Activated B cell treated with CpG ODN at 0.5 μM for 24 hours (primary cell): ENCODE measurements around the gene EEFSEC. TPM values are rescaled to one million over a fixed set of nuclear protein-coding genes. Genes with fewer than 3 reads are reported as not detected.

Source experiments
- ATAC-seq: fragments of 200-7000 bp; cut with Tn5 transposase; one replicate; pipeline ENCODE4 v1.10.0; 2021; ENCODE audit warnings: low read depth, mild to moderate bottlenecking, moderate library complexity
- CTCF ChIA-PET: fragments of 350-600 bp; sonication (Branson Sonifier 250); formaldehyde crosslinking; loops from one replicate; lab custom pipeline; 2021; ENCODE audit warnings: antibody characterized with exemption; lab: Charles Lee
- POLR2A ChIA-PET: fragments of 350-600 bp; sonication (Branson Sonifier 250); formaldehyde crosslinking; loops from one replicate; lab custom pipeline; 2021; ENCODE audit warnings: antibody characterized with exemption; lab: Charles Lee
- DNase-seq: peaks from one replicate; pipeline ENCODE4 v3.0.0; 2022
- H3K27ac Mint-ChIP-seq: one replicate; pipeline ENCODE4 v1.8.0; 2020; ENCODE audit warnings: mixed read lengths
- H3K27me3 Mint-ChIP-seq: one replicate; pipeline ENCODE4 v1.8.0; 2021; ENCODE audit warnings: mixed read lengths
- H3K36me3 Mint-ChIP-seq: one replicate; pipeline ENCODE4 v1.8.0; 2021; ENCODE audit warnings: low read depth, mixed read lengths
- H3K4me1 Mint-ChIP-seq: one replicate; pipeline ENCODE4 v1.8.0; 2021; ENCODE audit warnings: mixed read lengths
- H3K4me3 Mint-ChIP-seq: one replicate; pipeline ENCODE4 v1.8.0; 2020; ENCODE audit warnings: mild to moderate bottlenecking, mixed read lengths
- H3K9me3 Mint-ChIP-seq: one replicate; pipeline ENCODE4 v1.8.0; 2020; ENCODE audit warnings: mixed read lengths
- intact Hi-C: fragments of 100-400 bp; cut with micrococcal nuclease; formaldehyde crosslinking; loops from one replicate; pipeline ENCODE4 v1.15.1; 2024
- total RNA-seq: library from RNA; stranded (reverse); gene quantifications from 2 replicates; pipeline ENCODE4 v1.2.3, GENCODE V29; 2022
- TF ChIP-seq, protein P1 (sequence below): fragments of 200-600 bp; IDR thresholded peaks from one replicate; pipeline ENCODE4 v1.8.0; 2022; ENCODE audit warnings: antibody characterized with exemption, mild to moderate bottlenecking

The EEFSEC gene
- total RNA-seq, 1 donor from 2014 or later = 20.0 TPM

DNA sequence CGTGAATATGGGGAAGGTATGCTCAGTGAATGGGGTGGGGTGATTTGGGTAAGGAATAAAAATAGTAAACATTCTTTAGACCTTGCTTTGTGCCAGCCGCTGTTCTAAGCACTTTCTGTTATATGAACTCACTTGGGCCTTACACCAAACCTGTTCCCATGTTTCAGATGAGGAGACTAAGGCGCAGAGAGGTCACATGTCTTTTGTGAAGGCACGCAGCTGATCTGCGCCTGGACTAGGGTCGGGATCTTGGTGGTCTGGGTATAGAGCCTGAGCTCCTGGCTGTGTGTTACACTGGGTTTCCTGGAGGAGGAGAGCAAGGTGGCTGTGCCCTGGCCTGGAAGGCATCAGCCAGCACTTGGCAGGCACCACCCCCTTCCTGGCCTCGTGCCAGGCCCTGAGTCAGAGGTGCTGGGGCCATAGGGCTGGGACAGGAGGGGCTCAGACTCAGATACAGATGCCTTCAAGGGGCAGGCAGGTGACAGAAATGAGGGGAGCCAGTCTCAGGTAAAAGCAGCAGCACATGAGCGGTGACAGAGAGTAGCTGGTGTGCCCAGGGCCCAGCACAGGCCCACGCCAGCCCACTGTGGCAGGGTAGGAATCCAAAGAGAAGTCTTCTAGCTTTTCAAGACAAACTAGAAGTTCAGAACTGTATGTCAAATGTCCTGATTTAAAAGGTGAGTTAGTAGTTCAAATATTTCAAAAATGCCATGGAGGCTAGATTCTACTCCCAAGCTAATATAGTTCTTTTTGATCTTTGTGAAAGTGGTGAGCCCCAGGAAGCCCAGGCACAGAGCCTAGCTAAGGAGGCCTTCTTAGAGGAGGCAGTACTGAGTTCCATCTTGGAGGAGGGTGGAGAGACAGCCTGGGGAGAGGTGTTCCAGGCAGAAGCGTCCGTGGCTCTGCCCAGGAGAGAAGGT lies 230.3 kb downstream of the EEFSEC start:
- H3K27ac Mint-ChIP-seq = no peak overlapping the region
- no peaks in the 10 kb centered on the region for H3K27me3 Mint-ChIP-seq
- ATAC-seq (no peak), DNase-seq (no peak)
- ChIA-PET CTCF (no interaction called here), POLR2A (no interaction called here)
- no peak overlapping the region for H3K4me3 Mint-ChIP-seq
- TF ChIP-seq, protein P1, sequence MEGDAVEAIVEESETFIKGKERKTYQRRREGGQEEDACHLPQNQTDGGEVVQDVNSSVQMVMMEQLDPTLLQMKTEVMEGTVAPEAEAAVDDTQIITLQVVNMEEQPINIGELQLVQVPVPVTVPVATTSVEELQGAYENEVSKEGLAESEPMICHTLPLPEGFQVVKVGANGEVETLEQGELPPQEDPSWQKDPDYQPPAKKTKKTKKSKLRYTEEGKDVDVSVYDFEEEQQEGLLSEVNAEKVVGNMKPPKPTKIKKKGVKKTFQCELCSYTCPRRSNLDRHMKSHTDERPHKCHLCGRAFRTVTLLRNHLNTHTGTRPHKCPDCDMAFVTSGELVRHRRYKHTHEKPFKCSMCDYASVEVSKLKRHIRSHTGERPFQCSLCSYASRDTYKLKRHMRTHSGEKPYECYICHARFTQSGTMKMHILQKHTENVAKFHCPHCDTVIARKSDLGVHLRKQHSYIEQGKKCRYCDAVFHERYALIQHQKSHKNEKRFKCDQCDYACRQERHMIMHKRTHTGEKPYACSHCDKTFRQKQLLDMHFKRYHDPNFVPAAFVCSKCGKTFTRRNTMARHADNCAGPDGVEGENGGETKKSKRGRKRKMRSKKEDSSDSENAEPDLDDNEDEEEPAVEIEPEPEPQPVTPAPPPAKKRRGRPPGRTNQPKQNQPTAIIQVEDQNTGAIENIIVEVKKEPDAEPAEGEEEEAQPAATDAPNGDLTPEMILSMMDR = no peak
- intact Hi-C loops = no loop called here
- peaks cover 6% of the 10 kb centered on the region for H3K36me3 Mint-ChIP-seq
- H3K9me3 Mint-ChIP-seq = no peaks in the 10 kb centered on the region
- H3K4me1 Mint-ChIP-seq = no peaks in the 10 kb centered on the region

DNA sequence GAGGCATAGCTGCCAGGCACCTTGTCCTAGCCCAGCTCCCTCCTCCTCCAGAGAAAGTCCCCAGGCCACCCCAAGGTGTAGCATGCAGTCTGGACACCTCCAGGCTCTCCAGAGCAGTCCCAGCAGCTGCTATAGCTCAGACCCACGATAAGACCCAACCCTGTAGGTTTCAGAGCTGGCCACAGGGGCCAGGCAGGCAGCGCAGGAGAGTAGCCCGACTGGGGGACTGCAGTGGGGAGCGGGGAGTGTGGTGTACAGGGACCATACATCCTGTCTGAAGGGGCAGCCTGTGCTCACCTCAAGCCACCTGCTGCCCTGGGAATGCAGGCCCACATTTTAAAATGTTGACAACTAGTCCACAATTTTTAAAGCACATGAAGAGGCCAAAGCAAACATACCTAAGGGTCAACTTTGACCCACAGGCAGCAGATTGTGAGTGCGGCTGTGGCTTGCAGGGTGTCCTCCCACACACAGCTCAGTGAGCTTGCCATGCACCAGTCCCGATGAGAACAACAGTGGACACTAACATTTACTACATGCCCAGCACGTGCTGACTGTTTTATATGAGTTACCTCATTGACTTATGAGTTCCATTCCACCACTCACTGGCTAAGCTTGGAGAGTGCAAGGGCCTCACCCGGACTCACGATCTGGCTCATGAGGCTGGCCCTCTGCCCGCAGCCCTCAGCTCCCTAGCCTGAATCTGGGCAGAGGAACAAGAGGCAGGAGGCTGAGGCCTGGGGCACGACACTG lies 232.0 kb downstream of the EEFSEC start:
- no peaks in the 10 kb centered on the region for H3K27me3 Mint-ChIP-seq
- peaks cover 9% of the 10 kb centered on the region for H3K36me3 Mint-ChIP-seq
- ATAC-seq (no peak), DNase-seq (no peak)
- intact Hi-C loops = no loop called here
- TF ChIP-seq, protein P1 = no peak
- no peak overlapping the region for H3K4me3 Mint-ChIP-seq
- ChIA-PET POLR2A (no interaction called here), CTCF (no interaction called here)
- no peaks in the 10 kb centered on the region for H3K4me1 Mint-ChIP-seq
- no peaks in the 10 kb centered on the region for H3K9me3 Mint-ChIP-seq
- no peak overlapping the region for H3K27ac Mint-ChIP-seq

DNA sequence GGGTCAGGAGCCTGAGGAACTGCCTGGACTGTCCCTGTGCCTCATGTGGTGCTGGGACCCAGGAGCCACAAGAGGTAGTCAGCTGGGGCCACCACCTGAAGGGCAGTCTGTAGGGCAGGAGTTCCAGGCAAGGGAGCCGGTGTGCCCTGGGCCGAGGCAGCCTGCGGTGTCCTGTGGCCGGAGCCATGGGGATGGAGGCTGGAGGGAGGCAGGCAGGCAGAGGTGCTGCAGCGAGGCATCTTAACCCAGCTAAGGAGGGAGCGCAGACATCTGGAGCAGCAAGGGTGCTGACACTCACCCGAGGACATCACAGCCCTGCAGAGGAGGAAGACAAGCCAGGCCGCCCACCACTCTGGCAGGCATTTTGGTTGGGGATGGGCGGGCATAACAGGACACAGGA lies 235.7 kb downstream of the EEFSEC start:
- ATAC-seq = no peak
- H3K27ac Mint-ChIP-seq = no peak overlapping the region
- peaks cover 7% of the 10 kb centered on the region for H3K36me3 Mint-ChIP-seq
- POLR2A ChIA-PET = no interaction called here
- H3K9me3 Mint-ChIP-seq = no peaks in the 10 kb centered on the region
- intact Hi-C loops = no loop called here
- H3K27me3 Mint-ChIP-seq = no peaks in the 10 kb centered on the region
- TF ChIP-seq, protein P1 = no peak
- H3K4me3 Mint-ChIP-seq = no peak overlapping the region
- no peak for DNase-seq
- CTCF ChIA-PET = no interaction called here
- H3K4me1 Mint-ChIP-seq = no peaks in the 10 kb centered on the region

DNA sequence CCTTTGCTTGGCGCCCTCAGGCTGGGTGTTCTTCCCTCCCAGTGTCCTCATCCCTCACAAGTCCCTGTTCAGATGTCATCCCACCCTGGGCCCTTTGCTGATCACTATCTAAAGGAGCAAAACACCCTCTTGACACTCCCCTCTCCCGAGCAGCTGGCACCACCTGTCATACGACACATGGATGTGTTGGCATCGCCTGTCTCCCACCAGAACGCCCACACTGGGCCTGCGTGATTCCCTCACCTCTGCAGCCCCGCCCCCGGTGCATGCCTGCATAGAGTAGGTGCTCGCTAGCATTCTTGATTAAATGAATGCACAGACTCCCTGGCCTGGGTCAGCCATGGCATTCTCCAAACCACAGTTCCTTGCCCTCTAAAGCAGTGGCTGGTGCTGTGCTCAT lies 237.6 kb downstream of the EEFSEC start:
- Mint-ChIP-seq H3K27ac (no peak overlapping the region), H3K4me3 (no peak overlapping the region), H3K9me3 (no peaks in the 10 kb centered on the region), H3K36me3 (peaks cover 6% of the 10 kb centered on the region), H3K4me1 (no peaks in the 10 kb centered on the region), H3K27me3 (no peaks in the 10 kb centered on the region)
- ChIA-PET CTCF (no interaction called here), POLR2A (no interaction called here)
- DNase-seq = no peak
- intact Hi-C loops = no loop called here
- TF ChIP-seq, protein P1 = no peak
- no peak for ATAC-seq

DNA sequence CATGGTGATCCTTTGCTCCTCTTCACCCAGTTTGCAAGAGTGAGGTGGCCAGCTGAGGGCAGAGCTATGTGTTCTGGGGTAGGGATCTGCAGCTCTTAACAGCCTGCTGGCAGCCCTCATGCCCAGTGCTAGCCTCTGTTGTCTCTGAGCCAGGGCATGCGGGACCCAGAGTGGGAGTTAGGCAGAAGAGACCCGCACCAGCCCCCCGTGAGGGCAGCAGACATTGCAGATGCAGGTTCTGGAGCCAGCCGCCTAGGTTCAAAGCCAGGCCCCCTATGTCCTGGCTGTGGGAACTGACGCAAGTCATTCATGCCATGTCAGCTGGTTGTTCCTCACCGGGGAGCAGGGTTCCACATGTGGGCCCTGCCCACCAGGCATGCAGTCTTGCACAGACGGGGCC lies 238.7 kb downstream of the EEFSEC start:
- TF ChIP-seq, protein P1 = no peak

More for the DNA sequence above, 238.7 kb downstream of the EEFSEC start:
- DNase-seq (no peak), ATAC-seq (no peak)
- ChIA-PET POLR2A (no interaction called here), CTCF (no interaction called here)
- Mint-ChIP-seq H3K9me3 (no peaks in the 10 kb centered on the region), H3K27me3 (no peaks in the 10 kb centered on the region), H3K4me3 (no peak overlapping the region), H3K36me3 (peaks cover 6% of the 10 kb centered on the region), H3K27ac (no peak overlapping the region), H3K4me1 (no peaks in the 10 kb centered on the region)
- intact Hi-C loops = no loop called here
